Endothelial cell of umbilical vein (primary cell): Measurements from ENCODE around the gene TIMM17B. TPM values are rescaled to one million over a fixed set of nuclear protein-coding genes. Genes with fewer than 3 reads are reported as not detected.

Source experiments
- BruUV-seq: library from RNA; stranded (reverse); fragments of 400-500 nt; replicated peaks from 2 replicates; lab custom pipeline; 2021; lab: Mats Ljungman, UMichigan
- CTCF ChIA-PET: fragments of 300-600, 350-600 bp; sonication (Branson Sonifier 250); formaldehyde crosslinking; loops from one replicate; lab custom pipeline; 2021; ENCODE audit warnings: antibody characterized with exemption, inconsistent platforms; lab: Charles Lee
- POLR2A ChIA-PET: fragments of 300-600, 350-600 bp; sonication (Branson Sonifier 250); formaldehyde crosslinking; loops from one replicate; lab custom pipeline; 2021; ENCODE audit warnings: antibody characterized with exemption, inconsistent platforms; lab: Charles Lee
- DNase-seq: peaks from one replicate; pipeline ENCODE4 v3.0.0-alpha.2; 2011; ENCODE audit warnings: low read depth, low spot score
- FAIRE-seq: peaks from 2 replicates; lab custom pipeline; 2011; peaks lifted over from hg19 to GRCh38; lab: Jason Lieb, UNC
- H2AFZ ChIP-seq: 2 replicates; pipeline ENCODE4 v1.6.0; 2012; ENCODE audit warnings: low read depth, low read length, control low read depth, inconsistent platforms
- H3K27ac ChIP-seq: 2 replicates; pipeline ENCODE4 v1.5.1; 2011; ENCODE audit warnings: low read depth, mild to moderate bottlenecking, control low read depth, low read length, moderate library complexity; ENCODE audit not compliant: insufficient read depth
- H3K27me3 ChIP-seq, 2 experiments: 2 replicates each; pipeline versions ENCODE4 v1.6.0 to v1.6.1; 2011; ENCODE audit warnings: low read length in 2 of 2, mixed read lengths in 1 of 2; ENCODE audit not compliant: control insufficient read depth in 2 of 2, insufficient read depth in 2 of 2
- H3K36me3 ChIP-seq, 2 experiments: 2 replicates in 1 of 2; 3 replicates in 1 of 2; pipeline ENCODE4 v1.5.1; 2011; ENCODE audit warnings: low read length in 2 of 2, mild to moderate bottlenecking in 1 of 2, moderate library complexity in 1 of 2; ENCODE audit not compliant: control insufficient read depth in 2 of 2, insufficient read depth in 2 of 2; ENCODE audit errors: extremely low read depth in 1 of 2
- H3K4me1 ChIP-seq: 3 replicates; pipeline ENCODE4 v1.5.1; 2011; ENCODE audit warnings: mild to moderate bottlenecking, low read length; ENCODE audit not compliant: control insufficient read depth, insufficient read depth; ENCODE audit errors: extremely low read depth
- H3K4me2 ChIP-seq: 2 replicates; pipeline ENCODE4 v1.6.1; 2011; ENCODE audit warnings: low read length, control low read depth, mixed read lengths; ENCODE audit not compliant: insufficient read depth
- H3K4me3 ChIP-seq, 3 experiments: fragments of 200-600 bp in 1 of 3; sonication (generic), shearing (Covaris generic) in 1 of 3; replicated peaks in 1 of 3; 2 replicates each; pipeline ENCODE4 v1.5.1; 2011 to 2016; ENCODE audit warnings: control low read depth in 3 of 3, low read length in 3 of 3, mild to moderate bottlenecking in 2 of 3, inconsistent platforms in 1 of 3, low read depth in 1 of 3, moderate library complexity in 1 of 3; ENCODE audit not compliant: insufficient read depth in 1 of 3
- H3K79me2 ChIP-seq: 2 replicates; pipeline ENCODE4 v1.6.0; 2012; ENCODE audit warnings: low read length, inconsistent platforms; ENCODE audit not compliant: control insufficient read depth, insufficient read depth
- H3K9ac ChIP-seq: replicated peaks from 2 replicates; pipeline ENCODE3; 2011; ENCODE audit warnings: low read length, control low read depth; ENCODE audit not compliant: insufficient read depth; ENCODE audit errors: extremely low read depth
- H3K9me1 ChIP-seq: replicated peaks from 3 replicates; pipeline ENCODE4 v1.6.0; 2011; ENCODE audit warnings: mild to moderate bottlenecking, low read length; ENCODE audit not compliant: control insufficient read depth, insufficient read depth; ENCODE audit errors: extremely low read depth
- H3K9me3 ChIP-seq: replicated peaks from 2 replicates; pipeline ENCODE4 v1.5.1; 2012; ENCODE audit warnings: low read length, inconsistent platforms; ENCODE audit not compliant: control insufficient read depth, insufficient read depth
- H4K20me1 ChIP-seq: replicated peaks from 2 replicates; pipeline ENCODE3; 2011; ENCODE audit warnings: mild to moderate bottlenecking, low read length; ENCODE audit not compliant: control insufficient read depth, insufficient read depth; ENCODE audit errors: extremely low read depth
- CTCF ChIP-seq, 2 donors: IDR thresholded peaks; 1 replicate in 1 of 2; 2 replicates in 1 of 2; pipeline ENCODE4 v1.5.1; 2011; ENCODE audit warnings: low read length in 2 of 2, mild to moderate bottlenecking in 2 of 2, moderate library complexity in 2 of 2, control low read depth in 1 of 2, inconsistent platforms in 1 of 2, low read depth in 1 of 2; ENCODE audit not compliant: insufficient read depth in 1 of 2; ENCODE audit errors: extremely low read depth in 1 of 2
- EZH2 ChIP-seq: IDR thresholded peaks from 2 replicates; pipeline ENCODE4 v1.6.1; 2012; ENCODE audit warnings: borderline replicate concordance, low read depth, mild to moderate bottlenecking, moderate library complexity, low read length, inconsistent platforms; ENCODE audit not compliant: severe bottlenecking
- FOS ChIP-seq: IDR thresholded peaks from 2 replicates; pipeline ENCODE4 v1.6.1; 2011; ENCODE audit warnings: mild to moderate bottlenecking, low read length, moderate library complexity, borderline replicate concordance; ENCODE audit not compliant: insufficient read depth
- GATA2 ChIP-seq: IDR thresholded peaks from 2 replicates; pipeline ENCODE4 v1.7.0; 2011; ENCODE audit warnings: low read depth, mild to moderate bottlenecking, moderate library complexity, mixed read lengths, low read length; ENCODE audit not compliant: insufficient read length, insufficient read depth
- JUN ChIP-seq: IDR thresholded peaks from 2 replicates; pipeline ENCODE4 v1.6.1; 2011; ENCODE audit warnings: borderline replicate concordance, low read depth; ENCODE audit not compliant: insufficient read length, insufficient read depth
- MYC ChIP-seq: IDR thresholded peaks from one replicate; pipeline ENCODE4 v1.6.1; 2011; ENCODE audit warnings: mild to moderate bottlenecking, low read depth, low read length
- POLR2A ChIP-seq: IDR thresholded peaks from 2 replicates; pipeline ENCODE4 v1.6.1; 2012; ENCODE audit warnings: low read depth, mild to moderate bottlenecking, control low read depth, low read length
- POLR2AphosphoS5 ChIP-seq: IDR thresholded peaks from 2 replicates; pipeline ENCODE4 v1.6.1; 2012; ENCODE audit warnings: low read depth, mild to moderate bottlenecking, control low read depth, low read length, moderate library complexity; ENCODE audit not compliant: insufficient read depth
- dilution Hi-C: fragments of 300-500 bp; cut with MboI; formaldehyde crosslinking; loops from one replicate; pipeline ENCODE4 v1.15.0; 2019; ENCODE audit warnings: low sequenced_read_pairs; ENCODE audit not compliant: extremely low pct_ligation_motif_present
- intact Hi-C: fragments of 100-400 bp; cut with micrococcal nuclease; formaldehyde crosslinking; loops from one replicate; pipeline ENCODE4 v1.10.0; 2022
- polyA plus RNA-seq, 4 experiments: library from polyadenylated mRNA; depleted of rRNA in 3 of 4; stranded (reverse) in 3 of 4; unstranded in 1 of 4; fragments of >200 nt; gene quantifications; 2 replicates each; pipeline versions ENCODE4 v1.2.1 to v1.2.3, GENCODE V29; 2011 to 2012; ENCODE audit warnings: missing spikeins in 1 of 4
- total RNA-seq: library from RNA; stranded (reverse); gene quantifications from 2 replicates; pipeline ENCODE4 v1.2.3, GENCODE V29; 2021
- TF ChIP-seq, protein P1 (sequence below): IDR thresholded peaks from 2 replicates; pipeline ENCODE4 v1.6.1; 2011; ENCODE audit not compliant: insufficient read depth, insufficient read length

TIMM17B gene
- total and polyA plus RNA-seq, 2 donors (not counting 3 experiments of a cell fraction or from before 2014, with no cell fraction given), result 36.0 to 73.1 TPM

DNA sequence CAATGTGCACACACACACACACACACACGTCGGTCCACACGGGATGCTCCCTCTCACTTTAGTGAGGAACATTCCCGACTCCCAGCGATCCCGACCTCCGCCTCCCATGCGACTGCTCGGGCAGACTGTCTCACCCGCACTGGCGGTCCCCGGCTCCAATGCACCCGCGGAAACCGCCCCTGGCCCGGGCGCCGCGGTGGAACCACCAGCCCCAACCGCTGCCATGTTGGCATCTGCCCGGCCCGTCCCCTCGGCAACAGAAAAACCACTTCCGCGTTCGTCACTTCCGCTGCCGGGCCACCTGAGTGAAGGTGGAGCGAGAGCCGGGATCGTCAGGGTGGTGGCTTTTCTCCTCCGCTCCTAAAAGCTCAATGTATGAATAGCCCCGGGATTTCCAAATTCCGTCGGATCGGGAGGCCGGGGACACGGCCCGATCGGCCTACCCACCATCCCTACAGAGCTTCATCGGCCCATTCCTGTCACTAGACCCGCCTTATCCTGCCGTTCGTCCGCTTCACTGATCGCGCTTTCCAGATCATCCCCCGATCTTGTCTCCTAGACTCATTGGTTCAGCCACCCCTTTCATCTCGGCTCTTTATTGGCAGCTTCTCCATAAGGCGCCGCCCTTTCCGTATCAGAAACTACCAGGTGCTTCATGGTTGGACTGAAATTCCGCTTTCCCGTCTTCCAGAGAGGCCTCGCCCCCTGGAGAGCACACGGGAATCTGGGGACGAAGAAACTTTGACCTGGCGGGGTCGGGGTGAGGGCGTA is 14.0 kb upstream of the TIMM17B start, which contains the start of gene SLC35A2:
Gene SLC35A2 (minus strand): TSS at position 235 of the 771 bp plus-strand sequence. CDS start 10 bp downstream, at position 225.
- dilution Hi-C loops, result no loop called here
- intact Hi-C loops, result loop anchor here (2.0 kb wide), 2 partner anchors 15 to 111 kb away; partner anchors contain the start of genes PQBP1 and TIMM17B

GRCh38 chrX:48910926-48911411 is 13.4 kb upstream of the TIMM17B start:
- no peaks in the 10 kb centered on the region for H3K27me3 ChIP-seq
- DNase-seq, result no peak
- peak overlapping the region; percentile 23 for H2AFZ ChIP-seq
- H3K9me1 ChIP-seq, result no peaks in the 10 kb centered on the region
- H3K4me3 ChIP-seq, result peak overlapping the region; percentile 45 to 92 (median 78)
- no peaks in the 10 kb centered on the region for H3K36me3 ChIP-seq
- peaks cover 9% of the 10 kb centered on the region for H3K4me1 ChIP-seq
- POLR2A ChIA-PET, result no interaction called here
- BruUV-seq, result TSS peak; percentile 11
- H4K20me1 ChIP-seq, result no peaks in the 10 kb centered on the region
- peaks cover 17% of the 10 kb centered on the region for H3K79me2 ChIP-seq
- H3K4me2 ChIP-seq, result peak overlapping the region; percentile 80
- H3K9me3 ChIP-seq, result no peaks in the 10 kb centered on the region
- intact Hi-C loops, result loop anchor here (2.0 kb wide), 1 partner anchor 14 kb away; the partner anchor contains the start of genes PQBP1 and TIMM17B
- H3K9ac ChIP-seq, result peak overlapping the region; percentile 62
- TF ChIP-seq EZH2 (no peak), POLR2AphosphoS5 (no peak), CTCF (IDR thresholded peaks at IDR 0.05; ENCODE audit: extremely low read depth in 1 of 2, insufficient read depth in 1 of 2, low read depth in 1 of 2, low read length in 2 of 2) (no peak), JUN (no peak), MYC (no peak), GATA2 (no peak), FOS (no peak), POLR2A (no peak)
- TF ChIP-seq, protein P1, sequence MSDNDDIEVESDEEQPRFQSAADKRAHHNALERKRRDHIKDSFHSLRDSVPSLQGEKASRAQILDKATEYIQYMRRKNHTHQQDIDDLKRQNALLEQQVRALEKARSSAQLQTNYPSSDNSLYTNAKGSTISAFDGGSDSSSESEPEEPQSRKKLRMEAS, result no peak
- CTCF ChIA-PET, result interaction anchor here (0.6 to 1.7 kb wide), 3 partner anchors 13 to 262 kb away, joined by 3 to 4 read pairs (median 3); partner anchors contain the start of genes PQBP1 and TIMM17B
- dilution Hi-C loops, result no loop called here
- no peak for FAIRE-seq
- peak overlapping the region; percentile 49 for H3K27ac ChIP-seq

More for the DNA sequence above, 14.0 kb upstream of the TIMM17B start, which contains the start of gene SLC35A2:
- Histone ChIP-seq H3K27me3 (no peaks in the 10 kb centered on the region), H3K79me2 (peaks cover 17% of the 10 kb centered on the region), H3K4me2 (peak within 1 kb of the TSS; percentile 80), H3K4me3 (peak within 1 kb of the TSS; percentile 45 to 92 (median 78)), H4K20me1 (no peaks in the 10 kb centered on the region), H3K27ac (peak within 1 kb of the TSS; percentile 49), H3K36me3 (no peaks in the 10 kb centered on the region), H3K9ac (peak within 1 kb of the TSS; percentile 62), H3K4me1 (peaks cover 9% of the 10 kb centered on the region), H3K9me1 (no peaks in the 10 kb centered on the region), H2AFZ (peak within 1 kb of the TSS; percentile 43), H3K9me3 (no peaks in the 10 kb centered on the region)
- CTCF ChIA-PET, result interaction anchor here (0.6 to 1.7 kb wide), 3 partner anchors 14 to 263 kb away, joined by 3 to 4 read pairs (median 3); partner anchors contain the start of genes PQBP1 and TIMM17B
- POLR2A ChIA-PET, result no interaction called here
- BruUV-seq, result TSS peak; percentile 88
- no peak for TF ChIP-seq GATA2
- peak; percentile 59 for TF ChIP-seq POLR2A
- no peak for TF ChIP-seq POLR2AphosphoS5
- no peak for TF ChIP-seq FOS
- TF ChIP-seq MYC, result no peak
- TF ChIP-seq EZH2, result no peak
- DNase-seq (peak; percentile 75), FAIRE-seq (peak; percentile 89)
